ENCODE results near the gene KPNA1.
"Not testable (repeated sequence)": the region's sequence is repeated elsewhere in the genome, so short reads cannot be mapped to it uniquely, and the experiment has no call there.

The KPNA1 gene

GRCh38 chr3:122519693-122520092 is 5.0 kb upstream of the KPNA1 start:
- no peak for DNase-seq (ENCODE audit: low spot score)

- DNase-seq (ENCODE audit: low spot score): no peak
Observed at GRCh38 chr3:122516846-122517360, 2.2 kb upstream of the KPNA1 start.

DNA sequence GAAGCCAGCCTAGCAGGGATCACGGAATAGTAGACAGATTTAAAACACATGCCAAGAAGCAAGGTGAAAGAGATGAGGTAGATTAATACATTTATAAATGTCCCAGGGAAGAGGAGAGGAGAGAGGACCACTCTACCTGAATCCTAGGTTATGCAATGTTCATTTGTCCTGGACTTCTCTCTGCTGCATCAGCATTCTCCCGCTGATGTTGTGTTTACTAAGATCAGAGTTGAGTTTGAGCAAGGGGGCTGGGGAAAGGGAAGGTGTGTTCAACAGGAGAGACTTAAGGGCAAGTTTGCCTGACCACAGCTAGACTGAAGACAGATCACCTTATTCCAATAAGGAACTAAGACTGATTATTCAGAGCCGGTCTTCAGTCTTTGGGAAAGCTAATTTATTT is 1.1 kb upstream of the KPNA1 start:
- no peak for DNase-seq (ENCODE audit: low spot score)

GRCh38 chr3:122515020-122515468 is 305 bp upstream of the KPNA1 start:
- DNase-seq (ENCODE audit: low spot score): no peak

GRCh38 chr3:122513386-122514122 is 1.2 kb downstream of the KPNA1 start:
- DNase-seq (ENCODE audit: low spot score): no peak

GRCh38 chr3:122512284-122512683 is 2.5 kb downstream of the KPNA1 start:
- no peak for DNase-seq (ENCODE audit: low spot score)

- DNase-seq (ENCODE audit: low spot score): no peak
Observed at GRCh38 chr3:122510878-122511535, 3.7 kb downstream of the KPNA1 start.

DNA sequence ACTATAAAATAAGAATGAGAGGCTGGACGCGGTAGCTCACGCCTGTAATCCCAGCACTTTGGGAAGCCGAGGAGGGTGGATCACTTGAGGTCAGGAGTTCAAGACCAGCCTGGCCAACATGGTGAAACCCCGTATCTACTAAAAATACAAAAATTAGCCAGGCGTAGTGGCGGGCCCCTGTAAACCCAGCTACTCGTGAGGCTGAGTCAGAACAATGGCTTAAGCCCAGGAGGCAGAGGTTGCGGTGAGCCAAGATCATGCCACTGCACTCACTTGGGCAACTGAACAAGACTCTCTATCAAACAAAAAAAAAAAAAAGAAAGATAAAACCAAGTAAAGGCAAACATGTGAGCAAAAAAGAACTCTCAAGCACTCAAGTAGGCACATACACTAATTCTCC is 5.8 kb downstream of the KPNA1 start:
- DNase-seq (ENCODE audit: low spot score): not testable (repeated sequence)

- DNase-seq (ENCODE audit: low spot score): no peak
Observed at GRCh38 chr3:122508135-122508914, 6.4 kb downstream of the KPNA1 start.

DNA sequence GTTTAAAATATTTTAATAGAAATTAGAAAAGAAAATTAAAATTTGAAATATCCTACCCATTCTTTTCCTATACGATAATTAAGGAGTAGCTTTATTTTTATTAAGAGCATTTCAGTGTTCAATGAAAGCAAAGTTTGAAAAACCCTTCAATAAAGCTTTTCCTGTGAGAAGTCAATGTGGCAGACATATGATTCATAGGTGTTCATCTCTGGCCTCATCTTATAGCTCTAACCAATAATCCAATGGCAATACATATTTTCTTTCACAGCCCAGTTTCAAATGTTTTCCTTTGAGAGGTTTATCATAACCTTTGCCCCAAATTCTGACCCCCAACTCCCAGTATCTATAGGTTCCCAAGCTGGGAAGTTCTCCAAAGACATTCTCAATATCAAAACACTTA is 8.3 kb downstream of the KPNA1 start:
- DNase-seq (ENCODE audit: low spot score): no peak

- DNase-seq (ENCODE audit: low spot score): no peak
Observed at GRCh38 chr3:122505676-122506075, 9.1 kb downstream of the KPNA1 start.

GRCh38 chr3:122502941-122503340 is 11.8 kb downstream of the KPNA1 start:
- DNase-seq (ENCODE audit: low spot score): no peak

- no peak for DNase-seq (ENCODE audit: low spot score)
Observed at GRCh38 chr3:122502139-122502538, 12.6 kb downstream of the KPNA1 start.

DNA sequence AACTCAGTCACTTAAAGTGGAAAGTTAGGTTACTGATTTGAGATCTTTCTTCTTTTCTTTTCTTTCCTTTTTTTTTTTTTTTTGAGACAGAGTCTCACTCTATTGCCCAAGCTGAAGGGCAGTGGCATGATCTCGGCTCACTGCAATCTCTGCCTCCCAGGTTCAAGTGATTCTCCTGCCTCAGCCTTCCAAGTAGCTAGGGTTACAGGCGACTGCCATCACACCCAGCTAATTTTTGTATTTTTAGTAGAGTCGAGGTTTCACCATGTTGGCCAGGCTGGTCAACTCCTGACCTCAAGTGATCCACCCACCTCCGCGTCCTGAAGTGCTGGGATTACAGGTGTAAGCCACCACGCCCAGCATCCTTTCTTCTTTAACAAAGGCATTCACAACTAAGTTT is 13.8 kb downstream of the KPNA1 start:
- not testable (repeated sequence) for DNase-seq (ENCODE audit: low spot score)

DNA sequence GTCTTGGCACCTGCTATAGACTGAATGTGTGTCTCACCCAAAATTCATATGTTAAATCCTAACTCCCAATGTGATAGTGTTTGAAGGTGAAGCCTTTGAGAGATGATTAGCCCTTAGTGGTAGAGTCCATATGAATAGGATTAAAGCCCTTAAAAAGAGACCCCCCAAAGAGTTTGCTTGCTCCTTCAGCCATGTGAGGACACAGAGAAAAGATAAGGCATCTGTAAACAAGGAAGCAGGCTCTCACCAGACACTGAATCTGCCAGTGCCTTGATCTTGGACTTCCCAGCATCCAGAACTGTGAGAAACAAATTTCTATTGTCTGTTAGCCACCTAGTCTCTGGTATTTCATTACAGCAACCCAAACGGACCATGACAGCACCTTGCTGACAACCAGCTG is 16.6 kb downstream of the KPNA1 start:
- DNase-seq (ENCODE audit: low spot score): no peak

- DNase-seq (ENCODE audit: low spot score): peak; percentile 82
Observed at GRCh38 chr3:122497425-122497824, 17.3 kb downstream of the KPNA1 start.

GRCh38 chr3:122496508-122496907 is 18.2 kb downstream of the KPNA1 start:
- no peak for DNase-seq (ENCODE audit: low spot score)

GRCh38 chr3:122493296-122493695 is 21.4 kb downstream of the KPNA1 start:
- DNase-seq (ENCODE audit: low spot score): peak; percentile 54

DNA sequence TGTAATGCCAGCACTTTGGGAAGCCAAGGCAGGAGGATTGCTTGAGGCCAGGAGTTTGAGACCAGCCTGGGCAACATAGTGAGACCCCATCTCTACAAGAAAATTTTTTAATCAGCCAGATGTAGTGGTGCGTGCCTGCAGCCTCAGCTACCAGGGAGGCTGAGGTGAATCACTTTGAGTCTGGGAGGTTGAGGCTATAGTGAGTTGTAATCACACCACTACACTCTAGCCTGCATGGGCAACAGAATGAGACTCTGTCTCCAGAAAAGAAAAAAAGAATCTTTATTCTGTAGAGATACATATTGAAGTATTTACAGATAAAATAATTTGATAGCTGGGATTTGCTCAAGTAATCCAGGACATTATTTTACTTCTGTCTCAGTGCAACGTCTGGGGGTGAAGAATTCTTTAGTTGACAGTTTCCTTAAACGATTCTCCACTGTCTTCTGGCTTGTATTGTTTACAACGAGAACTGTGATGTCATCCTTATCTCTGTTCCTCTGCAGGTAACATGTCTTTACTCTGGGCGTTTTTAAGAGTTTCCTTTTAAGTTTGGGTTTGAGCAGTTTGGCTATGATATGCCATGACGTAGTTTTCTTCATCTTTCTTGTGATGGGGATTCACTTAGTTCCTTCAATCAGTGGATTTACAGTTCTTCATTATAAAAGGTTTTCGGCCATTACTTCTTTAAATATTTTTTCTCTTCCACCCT is 26.3 kb downstream of the KPNA1 start:
- DNase-seq (ENCODE audit: low spot score): no peak

- DNase-seq (ENCODE audit: low spot score): no peak
Observed at GRCh38 chr3:122484985-122485384, 29.8 kb downstream of the KPNA1 start.

GRCh38 chr3:122481390-122481789 is 33.3 kb downstream of the KPNA1 start:
- no peak for DNase-seq (ENCODE audit: low spot score)

GRCh38 chr3:122476532-122476931 is 38.2 kb downstream of the KPNA1 start:
- DNase-seq (ENCODE audit: low spot score): no peak

Measured in GM03348 (cell line).